Adrenal gland (tissue), 5 donors: Measurements from ENCODE around the gene FRY.

Experiments used
- POLR2A ChIP-seq, 2 donors: fragments of 450-650 bp; IDR thresholded peaks; one replicate each; pipeline ENCODE4 v1.6.1; 2017; ENCODE audit warnings: antibody characterized with exemption in 2 of 2, mild to moderate bottlenecking in 2 of 2, moderate library complexity in 1 of 2
- TF ChIP-seq, protein P1 (sequence below), 6 experiments: fragments of 450-650 bp in 4 of 6; fragments of 200-600 bp in 2 of 6; sonication (generic) in 1 of 6; IDR thresholded peaks; 1 replicate in 5 of 6; 2 replicates in 1 of 6; pipeline versions ENCODE4 v1.5.1 to v1.8.0; 2016 to 2021; ENCODE audit warnings: antibody characterized with exemption in 6 of 6, mild to moderate bottlenecking in 2 of 6, moderate library complexity in 1 of 6
- donor health status: DM: no; HTN: no; CAD: no.

DNA sequence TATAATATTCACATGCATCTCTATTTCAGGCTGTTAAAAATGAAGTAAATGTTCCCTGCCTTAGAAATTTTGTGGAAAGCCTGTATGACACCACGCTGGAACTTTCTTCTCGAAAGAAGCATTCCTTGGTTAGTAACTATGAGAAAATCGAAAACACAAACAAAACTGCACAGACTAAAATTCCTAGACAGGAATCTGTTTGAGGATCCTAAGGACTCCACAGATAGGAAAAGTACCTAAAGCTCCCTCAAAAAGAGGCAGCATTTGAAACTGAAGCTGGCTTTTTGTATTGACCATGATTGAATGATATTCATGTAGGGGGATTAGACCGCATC lies 103.4 kb downstream of the FRY start:
- TF ChIP-seq, protein P1, sequence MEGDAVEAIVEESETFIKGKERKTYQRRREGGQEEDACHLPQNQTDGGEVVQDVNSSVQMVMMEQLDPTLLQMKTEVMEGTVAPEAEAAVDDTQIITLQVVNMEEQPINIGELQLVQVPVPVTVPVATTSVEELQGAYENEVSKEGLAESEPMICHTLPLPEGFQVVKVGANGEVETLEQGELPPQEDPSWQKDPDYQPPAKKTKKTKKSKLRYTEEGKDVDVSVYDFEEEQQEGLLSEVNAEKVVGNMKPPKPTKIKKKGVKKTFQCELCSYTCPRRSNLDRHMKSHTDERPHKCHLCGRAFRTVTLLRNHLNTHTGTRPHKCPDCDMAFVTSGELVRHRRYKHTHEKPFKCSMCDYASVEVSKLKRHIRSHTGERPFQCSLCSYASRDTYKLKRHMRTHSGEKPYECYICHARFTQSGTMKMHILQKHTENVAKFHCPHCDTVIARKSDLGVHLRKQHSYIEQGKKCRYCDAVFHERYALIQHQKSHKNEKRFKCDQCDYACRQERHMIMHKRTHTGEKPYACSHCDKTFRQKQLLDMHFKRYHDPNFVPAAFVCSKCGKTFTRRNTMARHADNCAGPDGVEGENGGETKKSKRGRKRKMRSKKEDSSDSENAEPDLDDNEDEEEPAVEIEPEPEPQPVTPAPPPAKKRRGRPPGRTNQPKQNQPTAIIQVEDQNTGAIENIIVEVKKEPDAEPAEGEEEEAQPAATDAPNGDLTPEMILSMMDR (IDR thresholded peaks at IDR 0.05) = no peak
- TF ChIP-seq POLR2A (IDR thresholded peaks at IDR 0.05) = no peak
